Activated gamma-delta T cell treated with anti-CD3 and anti-CD28 coated beads, Interleukin-2, amount 50 U/mL, for 16 hours (primary cell): ENCODE measurements around the gene SLC2A5.

Experiments used
- DNase-seq: peaks from one replicate; pipeline ENCODE4 v3.0.0-alpha.2; 2020; ENCODE audit warnings: low read depth

SLC2A5 gene

GRCh38 chr1:9088807-9089206, 19.4 kb upstream of the SLC2A5 start:
- DNase-seq = no peak

GRCh38 chr1:9087411-9088125, 18.1 kb upstream of the SLC2A5 start:
- no peak for DNase-seq

DNA sequence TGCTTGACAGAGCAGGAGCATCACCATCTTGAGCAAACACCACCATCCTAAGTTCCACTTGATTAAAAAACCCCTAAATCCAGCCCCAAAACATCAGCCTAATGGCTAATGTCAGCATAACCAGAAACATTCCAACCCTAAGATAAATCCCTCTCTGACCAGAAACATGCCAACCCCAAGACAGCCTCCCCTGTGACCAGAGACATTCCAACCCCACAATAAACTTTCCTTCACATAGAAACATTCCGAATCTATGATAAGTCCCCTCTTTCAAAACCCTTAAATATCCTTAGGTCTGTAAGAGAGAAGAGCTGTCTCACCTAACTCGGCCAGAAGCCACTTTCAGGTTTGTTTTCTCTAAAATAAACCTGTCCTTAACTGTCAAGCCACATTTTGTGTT, 17.4 kb upstream of the SLC2A5 start:
- DNase-seq = no peak

DNA sequence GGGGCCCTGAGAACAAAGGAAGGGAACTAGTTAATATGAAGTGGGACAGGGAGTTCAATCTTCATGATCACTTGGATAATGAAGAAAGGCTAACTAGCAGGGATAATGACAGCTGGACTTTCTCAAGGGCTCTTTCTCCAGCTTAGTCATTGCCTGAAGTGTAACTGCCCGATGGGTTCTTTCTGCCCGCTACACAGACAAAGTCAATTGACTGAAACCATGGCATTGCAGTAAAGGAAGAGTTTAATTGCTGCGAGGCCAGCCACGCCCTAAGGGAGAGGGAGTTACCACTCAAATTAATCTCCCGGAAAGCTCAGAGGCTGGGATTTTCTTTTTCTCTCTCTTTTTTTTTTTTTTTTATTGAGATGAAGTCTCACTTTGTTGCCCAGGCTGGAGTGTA, 16.6 kb upstream of the SLC2A5 start:
- DNase-seq = no peak

- no peak for DNase-seq
Observed at GRCh38 chr1:9085306-9085940, 16.0 kb upstream of the SLC2A5 start.

DNA sequence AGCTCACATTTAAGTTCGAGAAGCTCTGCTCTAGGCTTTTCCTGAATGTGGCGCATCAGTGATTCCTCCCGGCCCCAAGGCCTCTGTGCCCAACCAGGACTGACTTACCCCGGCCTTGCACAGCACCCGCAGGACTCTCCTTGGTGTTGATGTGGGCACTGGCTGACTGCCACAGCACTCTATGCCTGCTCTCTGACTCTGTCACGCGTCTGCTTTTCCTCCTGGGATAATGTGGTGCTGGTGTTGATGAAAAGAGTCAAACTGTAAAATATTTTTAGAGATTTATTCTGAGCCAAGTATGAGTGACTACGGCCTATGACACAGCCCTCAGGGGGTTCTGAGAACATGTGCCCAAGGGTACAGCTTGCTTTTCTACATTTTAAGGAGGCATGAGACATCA, 15.5 kb upstream of the SLC2A5 start:
- no peak for DNase-seq

DNA sequence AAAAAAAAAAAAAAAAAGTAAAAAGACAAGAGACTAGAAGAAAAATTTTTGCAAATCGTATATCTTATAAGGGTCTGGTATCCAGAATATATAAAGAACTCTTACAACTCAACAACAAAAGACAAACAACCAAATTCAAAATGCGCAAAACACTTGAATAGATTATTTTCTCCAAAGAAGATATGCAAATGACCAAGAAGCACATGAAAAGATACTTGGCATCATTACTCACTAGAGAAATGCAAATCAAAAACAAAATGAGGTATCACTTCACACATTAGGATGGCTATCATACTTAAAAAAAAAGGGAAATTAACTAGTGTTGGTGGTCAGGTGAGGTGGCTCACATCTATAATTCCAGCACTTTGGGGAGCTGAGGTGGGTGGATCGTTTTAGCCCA, 12.0 kb upstream of the SLC2A5 start:
- DNase-seq = no peak

- DNase-seq = no peak
Observed at GRCh38 chr1:9080705-9081291, 11.4 kb upstream of the SLC2A5 start.

DNA sequence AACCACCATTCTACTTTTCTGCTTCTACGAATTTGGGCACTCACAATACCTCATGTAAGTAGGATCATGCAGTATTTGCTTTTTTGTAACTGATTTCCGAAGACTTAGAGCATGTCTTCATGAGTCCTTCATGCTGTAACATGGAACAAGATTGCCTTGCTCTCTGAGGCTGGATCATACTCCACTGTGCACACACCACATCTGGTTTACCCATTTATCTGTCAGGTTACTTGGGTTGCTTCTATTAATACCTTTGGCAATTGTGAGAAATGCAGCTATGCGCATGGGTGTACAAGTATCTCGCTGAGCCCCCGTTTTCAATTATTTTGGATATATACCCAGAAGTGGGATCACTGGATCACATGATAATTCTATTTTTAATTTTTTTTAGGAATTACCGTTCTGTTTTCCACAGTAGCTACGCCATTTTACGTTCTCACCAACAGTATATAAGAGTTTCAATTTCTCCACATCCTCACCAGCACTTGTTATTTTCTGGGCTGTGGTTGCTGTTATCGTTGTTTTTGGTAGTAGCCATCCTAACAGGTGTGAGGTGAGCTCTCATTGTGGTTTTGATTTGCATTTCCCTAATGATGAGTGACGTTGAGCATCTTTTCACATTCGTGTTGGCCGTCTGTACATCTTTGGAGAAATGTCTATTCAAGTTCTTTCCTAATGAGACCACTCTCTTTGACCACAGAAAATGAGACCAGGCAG, 10.7 kb upstream of the SLC2A5 start:
- DNase-seq = no peak

- DNase-seq = no peak
Observed at GRCh38 chr1:9078752-9079500, 9.5 kb upstream of the SLC2A5 start.

- DNase-seq = no peak
Observed at GRCh38 chr1:9078015-9078751, 8.7 kb upstream of the SLC2A5 start.

GRCh38 chr1:9075022-9075421, 5.6 kb upstream of the SLC2A5 start:
- DNase-seq = no peak

DNA sequence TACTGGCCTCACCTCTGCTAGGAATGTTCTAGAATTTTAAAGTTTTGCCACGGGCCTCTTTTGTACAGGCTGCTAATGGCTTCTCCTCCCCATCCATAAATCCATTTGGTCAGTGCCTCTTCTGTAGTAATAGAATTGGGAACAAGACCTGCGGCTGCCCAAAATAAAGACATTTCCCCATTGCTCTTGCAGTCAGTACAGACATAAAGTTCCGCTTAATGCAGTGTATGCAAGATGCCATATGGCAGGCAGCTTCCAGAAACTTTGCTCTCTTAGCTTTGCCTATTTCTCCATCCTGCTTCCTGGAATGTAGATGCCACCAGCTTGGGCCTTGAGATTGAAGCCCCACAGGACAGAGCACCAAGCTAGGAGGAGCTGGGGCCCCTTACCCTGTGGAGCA, 3.7 kb upstream of the SLC2A5 start:
- DNase-seq = no peak

GRCh38 chr1:9071554-9072235, 2.3 kb upstream of the SLC2A5 start:
- DNase-seq = no peak

DNA sequence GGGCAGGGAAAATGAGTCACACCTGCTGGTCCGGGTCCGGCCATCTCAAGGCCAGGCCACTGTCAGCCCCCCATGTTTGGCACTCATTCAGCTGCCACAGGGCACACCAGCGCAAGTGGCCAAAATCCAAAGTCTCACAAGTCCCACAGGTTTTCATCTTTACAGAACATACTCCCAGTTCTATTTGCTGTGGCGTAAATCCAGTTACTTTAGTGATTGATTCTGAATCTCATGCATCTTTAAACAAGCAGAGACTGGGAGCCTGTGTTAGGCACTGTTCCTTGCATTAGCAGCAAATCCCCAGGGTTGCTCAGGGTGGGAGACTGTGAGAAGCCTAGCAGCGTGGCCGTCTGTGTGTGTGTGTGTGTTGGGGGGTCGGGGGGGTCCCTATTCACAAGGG, 1.1 kb upstream of the SLC2A5 start:
- no peak for DNase-seq

DNA sequence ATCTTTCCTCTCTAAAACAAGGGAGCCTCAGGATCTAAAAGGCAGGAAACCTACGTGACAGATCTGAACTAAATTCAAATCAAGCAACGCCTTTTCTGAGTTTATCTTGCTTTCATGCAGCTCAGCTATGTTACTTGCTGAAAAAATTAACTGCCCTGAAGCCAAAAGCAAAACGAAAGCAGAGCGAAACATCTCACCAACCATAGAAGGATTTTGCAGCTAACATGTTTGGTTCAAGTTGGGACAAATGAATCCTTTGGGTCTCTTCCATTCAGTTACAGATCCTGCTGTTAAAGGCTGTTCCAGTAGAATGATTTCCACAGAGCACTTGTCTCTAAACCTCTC, 482 bp downstream of the SLC2A5 start:
- no peak for DNase-seq

DNA sequence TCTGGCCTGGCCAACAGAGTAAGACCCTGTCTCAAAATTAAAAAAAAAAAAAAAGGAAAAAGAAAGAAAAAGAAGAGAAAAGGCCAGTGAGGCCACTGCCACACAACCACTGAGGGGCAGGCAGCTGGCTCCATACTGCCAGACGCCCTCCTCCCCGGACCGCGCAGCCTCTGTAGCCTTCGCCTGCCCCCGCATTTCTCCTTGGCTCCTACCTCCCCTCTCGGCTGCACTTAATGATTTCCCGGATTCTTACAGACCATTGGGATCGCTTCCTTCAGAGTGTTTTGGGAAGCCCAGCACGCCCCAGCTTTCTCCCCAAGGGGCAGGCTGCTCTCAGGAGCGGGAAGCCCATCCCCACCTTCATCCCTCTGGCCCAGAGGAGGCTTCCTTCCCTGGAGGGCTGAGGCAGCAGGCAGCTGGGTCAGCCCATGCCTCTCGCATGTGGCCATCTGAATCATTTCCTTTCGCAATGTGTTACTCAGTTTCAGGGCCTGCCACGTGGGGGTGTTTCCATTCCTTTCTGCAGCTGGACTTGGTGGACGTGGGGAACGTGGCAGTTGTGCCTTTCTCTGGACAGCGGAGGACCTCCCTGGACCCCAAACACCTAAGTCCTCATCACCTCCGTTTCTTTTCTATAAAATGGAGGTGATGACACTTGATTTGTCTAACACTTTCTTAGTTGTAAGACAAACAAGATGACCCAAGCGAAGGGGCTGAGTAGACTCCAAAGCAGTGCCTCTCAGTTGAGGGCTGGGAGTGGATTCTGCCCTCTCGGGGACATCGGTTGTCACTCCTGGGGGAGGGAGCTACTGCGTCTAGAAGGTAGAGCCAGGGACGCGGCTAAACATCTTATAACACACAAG, 2.3 kb downstream of the SLC2A5 start:
- DNase-seq = no peak

DNA sequence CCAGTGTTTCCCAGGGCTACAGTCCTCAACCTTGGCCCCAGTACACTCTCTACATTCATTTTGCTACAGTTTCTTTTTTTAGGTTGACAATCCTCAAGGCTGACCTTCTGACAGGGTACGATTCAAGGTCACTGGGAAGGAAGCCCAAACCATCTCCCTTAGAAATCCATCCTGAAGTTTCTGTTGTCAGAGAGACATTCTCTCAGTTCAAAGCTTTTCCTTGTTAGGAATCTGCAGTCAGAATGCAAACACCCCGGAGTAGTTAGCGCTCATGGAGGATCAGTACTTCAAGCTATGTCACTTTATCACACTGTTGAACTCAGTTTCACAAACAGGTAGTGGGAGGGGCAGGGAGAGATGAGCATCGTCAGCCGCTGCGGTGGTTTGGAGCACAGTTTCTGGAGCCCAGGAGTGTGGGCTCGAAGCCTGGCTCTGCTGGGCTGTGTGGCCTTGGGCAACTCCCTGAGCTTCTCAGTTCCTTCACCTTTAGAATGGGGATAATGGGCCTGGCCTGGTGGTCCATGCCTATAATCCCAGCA, 4.2 kb downstream of the SLC2A5 start:
- DNase-seq = no peak

DNA sequence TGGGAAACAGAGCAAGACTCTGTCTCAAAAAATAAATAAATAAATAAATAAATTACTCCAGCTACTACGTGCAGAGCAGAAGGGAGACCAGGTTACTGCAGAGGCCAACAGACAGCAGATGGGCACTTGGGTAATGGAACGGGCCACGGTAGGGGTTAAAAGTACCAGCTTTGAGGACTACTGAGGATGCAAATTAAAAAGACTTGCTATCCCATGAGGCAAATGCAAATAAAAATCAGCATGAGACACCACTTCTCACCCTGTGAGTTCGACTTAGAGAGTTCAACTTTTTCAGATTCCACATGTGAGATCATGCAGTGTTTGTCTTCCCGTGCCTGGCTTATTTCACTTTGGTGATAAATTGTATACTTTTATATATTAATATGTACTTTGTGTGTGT, 6.6 kb downstream of the SLC2A5 start:
- DNase-seq = no peak

DNA sequence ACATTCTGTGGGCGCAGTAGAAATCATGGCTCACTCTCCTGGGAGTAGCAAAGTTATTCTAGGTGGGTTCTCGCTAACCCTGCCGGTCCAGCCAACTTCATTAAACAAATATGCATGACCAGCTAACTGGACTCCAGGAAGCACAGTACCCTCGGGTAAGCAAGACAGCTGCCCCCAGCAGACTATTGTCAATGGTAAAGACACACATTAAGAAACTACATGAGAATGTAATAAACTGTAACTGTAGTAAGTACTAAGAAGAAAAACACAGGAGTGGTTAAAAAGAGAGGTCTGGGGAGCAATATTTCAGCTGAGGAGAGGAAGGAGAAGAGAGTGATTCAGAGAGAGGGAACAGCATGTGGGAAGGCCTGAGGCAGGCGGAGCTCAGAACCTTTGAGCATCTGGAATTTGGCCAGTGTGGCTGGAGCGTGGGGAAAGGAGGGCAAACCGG, 7.4 kb downstream of the SLC2A5 start:
- no peak for DNase-seq
